HG03103 (cell line): ENCODE measurements around the gene ZNF45.
"Not testable (repeated sequence)": the region's sequence is repeated elsewhere in the genome, so short reads cannot be mapped to it uniquely, and the experiment has no call there.

Experiments used
- ATAC-seq: cut with Tn5 transposase; IDR thresholded peaks from one replicate; pipeline ENCODE4 v1.9.1; 2021; ENCODE audit warnings: low read depth; ENCODE audit not compliant: unreplicated experiment

Gene ZNF45

DNA sequence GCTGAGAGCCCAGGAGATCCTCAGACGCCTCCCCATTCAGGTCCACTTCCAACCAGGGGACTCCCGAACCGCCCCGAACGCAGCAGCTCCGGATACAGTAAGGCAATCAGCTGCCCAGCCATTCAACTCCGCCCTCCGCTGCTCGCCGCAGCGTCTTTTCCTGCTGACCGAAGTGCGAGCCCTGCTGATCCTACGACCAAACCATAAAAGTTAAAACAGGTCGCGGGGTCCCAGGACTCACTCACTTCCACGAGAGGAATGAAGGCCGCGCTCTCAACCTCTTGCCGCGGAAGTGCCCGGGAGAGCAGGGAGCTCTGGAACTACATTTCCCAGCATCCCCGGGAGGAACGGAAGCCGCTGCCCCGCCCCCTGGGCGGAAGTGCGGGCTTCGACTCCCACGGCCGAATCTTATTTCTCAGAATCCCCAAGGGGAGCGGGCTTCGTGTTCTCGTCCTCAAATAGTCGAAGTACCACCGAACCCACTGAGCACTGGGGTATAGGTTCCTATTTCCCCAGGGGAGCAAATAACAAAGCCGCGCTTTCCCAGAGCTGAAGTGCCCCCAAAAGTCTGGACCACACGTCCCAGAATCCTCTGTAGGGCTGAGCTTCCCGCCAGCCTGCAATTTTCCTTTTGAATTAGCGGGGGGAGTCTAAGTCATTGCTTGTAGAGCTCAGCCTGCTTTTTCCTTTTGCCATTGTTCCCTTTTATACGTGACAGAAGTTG, at the start of gene ZNF45:
Gene ZNF45, minus strand, starts transcription at position 298 of the 724 bp plus-strand sequence. CDS start 13,097 bp downstream, outside the sequence.
- ATAC-seq: peak; percentile 88

DNA sequence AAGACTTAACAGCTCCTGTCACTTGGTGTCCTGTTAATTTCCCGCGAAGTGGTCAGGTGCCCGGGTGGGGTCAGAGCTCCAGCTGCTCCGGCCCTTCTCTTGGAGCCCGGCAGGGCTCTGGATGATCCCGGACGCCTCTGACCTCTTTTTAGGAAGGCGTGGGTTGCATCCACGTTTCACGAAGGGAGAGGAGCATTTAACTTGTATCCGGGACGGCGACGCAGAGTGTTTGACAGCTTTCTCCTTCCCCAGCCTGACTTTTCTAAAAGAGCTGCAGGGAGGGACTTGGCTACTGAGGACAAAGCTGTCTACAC, 49.6 kb upstream of the ZNF45 start:
- no peak for ATAC-seq

DNA sequence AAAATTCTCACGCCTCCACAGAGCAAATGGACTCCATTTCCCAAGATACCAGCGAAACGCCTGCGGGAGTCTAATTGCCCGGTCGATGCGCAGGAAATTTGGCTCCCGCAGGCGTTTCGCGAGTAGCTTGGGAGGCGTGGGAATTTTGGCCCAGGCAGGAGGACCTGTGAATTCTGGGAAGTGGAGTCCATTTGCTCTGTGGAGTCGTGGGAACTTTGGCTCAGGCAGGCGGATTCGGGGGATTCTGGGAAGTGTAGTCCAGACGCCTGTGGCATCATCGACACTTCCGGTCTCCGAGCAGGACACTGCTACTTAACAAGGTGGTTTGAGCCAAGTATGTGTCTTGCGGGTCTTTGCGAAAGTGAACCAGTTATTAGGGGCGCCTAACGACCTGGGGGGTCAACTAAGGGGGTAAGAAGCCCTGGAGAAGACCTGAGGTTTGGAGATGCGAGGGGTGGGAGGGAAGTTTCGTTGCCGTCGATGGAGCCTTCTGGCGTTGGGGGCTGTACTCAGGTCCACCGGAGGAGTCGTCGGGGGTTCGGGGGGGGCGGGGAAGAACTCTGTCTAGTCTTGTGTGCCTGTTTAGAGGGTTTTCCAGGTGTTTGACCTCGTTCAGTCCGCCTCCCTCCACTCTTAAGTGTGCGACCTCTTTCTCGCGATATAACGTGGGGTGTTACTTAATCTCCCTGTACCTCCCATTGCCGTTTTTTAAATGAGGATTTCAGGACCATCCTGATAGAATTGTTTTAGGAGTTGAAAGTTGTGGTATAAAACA, 49.0 kb upstream of the ZNF45 start, which contains the start of gene ZNF155:
Gene ZNF155, plus strand, starts transcription at position 277 of the 775 bp plus-strand sequence. CDS start 4,356 bp downstream, outside the sequence.
- peak; percentile 85 for ATAC-seq

DNA sequence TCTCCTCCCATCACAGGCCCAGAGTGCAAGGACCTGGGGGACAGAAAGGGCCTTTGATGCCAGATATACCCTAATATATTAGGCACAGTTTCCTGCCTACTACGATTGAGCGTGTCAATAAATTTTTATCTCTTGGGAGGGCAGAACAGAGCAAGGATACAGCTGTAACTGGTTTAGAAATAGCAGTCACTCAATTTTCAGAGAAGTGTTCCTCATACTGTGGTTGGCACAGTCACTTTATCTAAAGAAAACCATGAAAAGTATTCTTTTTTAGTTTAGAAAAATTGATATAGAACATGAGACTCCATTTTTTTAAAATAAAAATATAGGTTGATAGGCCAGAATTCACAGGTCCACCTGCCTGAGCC, 48.4 kb upstream of the ZNF45 start:
- ATAC-seq: no peak

DNA sequence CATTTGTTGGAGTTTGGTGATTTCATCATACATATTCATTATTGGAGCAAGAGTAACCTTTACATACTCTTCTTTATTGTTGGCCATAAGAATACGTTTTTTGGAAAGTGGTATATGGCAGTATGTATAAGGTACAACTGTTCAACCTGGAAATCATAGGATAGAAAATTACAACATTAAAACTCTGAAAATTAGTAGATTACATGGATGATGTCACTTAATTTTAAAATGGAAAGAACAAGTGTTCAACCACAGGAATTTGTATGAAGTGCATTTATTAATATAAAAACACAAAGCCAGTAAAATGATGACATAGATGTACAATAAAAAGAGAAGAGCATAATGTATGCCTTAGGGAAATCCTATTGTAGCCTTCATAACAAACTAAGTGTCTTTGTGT, 41.6 kb upstream of the ZNF45 start:
- no peak for ATAC-seq

DNA sequence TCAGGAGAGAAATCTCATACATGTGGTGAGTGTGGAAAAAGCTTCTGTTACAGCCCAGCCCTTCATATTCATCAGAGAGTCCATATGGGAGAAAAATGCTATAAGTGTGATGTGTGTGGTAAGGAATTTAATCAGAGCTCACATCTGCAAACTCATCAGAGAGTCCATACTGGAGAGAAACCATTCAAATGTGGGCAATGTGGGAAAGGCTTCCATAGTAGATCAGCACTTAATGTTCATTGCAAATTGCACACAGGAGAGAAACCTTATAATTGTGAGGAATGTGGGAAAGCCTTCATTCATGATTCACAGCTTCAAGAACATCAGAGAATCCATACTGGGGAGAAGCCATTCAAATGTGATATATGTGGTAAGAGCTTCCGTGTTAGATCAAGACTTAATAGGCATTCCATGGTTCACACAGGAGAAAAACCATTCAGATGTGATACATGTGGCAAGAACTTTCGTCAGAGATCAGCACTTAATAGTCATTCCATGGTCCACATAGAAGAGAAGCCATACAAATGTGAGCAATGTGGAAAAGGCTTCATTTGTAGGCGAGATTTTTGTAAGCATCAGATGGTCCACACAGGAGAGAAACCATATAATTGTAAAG, 31.1 kb upstream of the ZNF45 start:
- ATAC-seq: no peak

DNA sequence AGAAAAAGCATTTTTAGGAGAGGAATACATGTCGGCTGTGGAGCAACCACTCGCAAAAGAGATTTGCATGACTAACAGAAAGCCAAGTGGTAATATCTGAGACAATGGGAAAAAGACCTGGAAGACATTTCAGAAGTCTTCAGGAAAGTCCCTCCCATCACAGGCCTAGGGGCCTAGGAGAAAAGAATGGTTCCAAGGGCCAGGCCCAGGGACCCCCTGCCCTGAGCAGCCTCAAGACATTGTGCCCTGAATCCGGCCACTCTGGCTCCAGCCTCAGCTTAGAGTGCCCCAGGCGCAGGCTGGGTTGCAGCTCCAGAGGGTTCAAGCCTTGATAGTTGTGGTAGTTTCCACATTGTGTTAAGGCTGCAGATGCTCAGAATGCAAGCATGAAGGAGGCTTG, 25.3 kb upstream of the ZNF45 start:
- ATAC-seq: no peak

DNA sequence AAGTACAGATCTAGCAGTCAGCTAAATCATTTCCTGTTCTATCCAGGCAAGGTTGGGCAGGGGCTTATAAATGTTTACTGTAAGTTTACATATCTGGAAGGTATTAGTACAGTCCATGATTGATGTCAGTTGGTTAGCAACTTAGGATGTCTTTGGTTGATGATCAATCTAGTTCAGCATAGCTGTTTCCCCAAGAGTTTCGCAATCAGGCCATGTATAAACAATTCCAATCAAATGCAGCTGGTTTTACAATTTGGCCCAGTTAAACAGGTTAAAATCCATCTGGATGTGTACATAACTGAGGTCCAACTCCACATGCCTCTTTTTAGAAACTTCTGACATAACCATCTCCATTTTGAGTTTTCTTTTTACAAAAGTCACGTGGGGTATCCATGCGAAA, 22.8 kb upstream of the ZNF45 start:
- ATAC-seq: no peak

DNA sequence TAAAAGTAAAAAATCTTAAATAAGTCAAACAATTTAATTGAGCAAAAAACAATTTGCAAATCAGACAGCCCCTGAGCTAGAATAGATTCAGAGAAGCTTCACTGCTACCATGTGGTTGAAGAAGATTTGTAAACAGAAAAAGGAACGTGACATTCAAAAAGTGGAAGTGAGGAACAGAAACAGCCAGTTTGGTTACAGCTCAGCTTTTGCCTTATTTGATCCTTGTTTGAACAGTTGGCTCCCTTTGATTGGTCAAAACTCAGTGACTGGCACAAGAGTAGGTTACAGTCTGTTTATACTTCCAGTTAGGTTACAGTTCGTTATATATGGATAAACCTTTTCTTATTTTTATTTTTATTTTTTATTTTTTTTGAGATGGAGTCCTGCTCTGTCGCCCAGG, 21.7 kb upstream of the ZNF45 start:
- no peak for ATAC-seq

DNA sequence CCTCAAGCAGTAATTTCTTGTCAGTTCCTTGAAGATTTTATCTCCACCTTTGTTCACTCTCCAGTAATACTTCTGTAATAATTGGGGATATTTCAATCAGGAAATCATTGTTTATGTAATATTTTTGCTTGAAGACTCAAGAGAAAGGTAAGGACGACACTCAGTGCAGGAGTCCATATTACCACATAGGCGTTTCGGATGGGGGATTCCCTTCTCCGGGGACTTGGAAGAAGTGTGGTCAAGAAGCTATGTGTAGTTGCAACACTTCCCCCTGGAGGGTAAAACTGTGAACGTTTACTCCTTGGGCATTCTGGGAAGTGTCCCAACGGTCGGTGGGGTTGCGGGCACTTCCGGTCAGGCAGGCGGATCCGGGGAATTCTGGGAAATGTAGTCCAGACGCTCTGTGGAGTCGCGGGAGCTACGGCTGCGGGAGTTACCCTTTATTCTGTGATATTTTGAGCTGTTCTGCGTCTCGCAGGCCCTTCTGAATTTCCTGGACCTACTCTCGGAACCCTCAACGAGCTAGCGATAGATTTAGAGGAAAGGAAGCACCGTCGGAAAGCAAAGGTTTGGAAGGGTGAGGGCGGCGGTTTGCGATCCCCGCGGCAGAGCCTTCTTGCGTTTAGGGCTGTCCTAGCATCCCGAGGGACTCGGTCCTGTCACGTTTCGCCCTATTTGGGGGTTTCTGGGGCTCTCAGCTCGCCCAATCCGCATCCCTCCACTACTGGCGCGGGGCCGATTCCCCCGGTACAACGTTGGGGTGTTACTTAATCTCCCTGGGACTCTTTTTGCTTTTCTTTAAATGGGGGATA, 16.0 kb upstream of the ZNF45 start, which contains the start of gene ZNF221:
Gene ZNF221, plus strand, starts transcription at position 395 of the 812 bp plus-strand sequence. CDS start 11,499 bp downstream, outside the sequence.
- peak; percentile 78 for ATAC-seq

DNA sequence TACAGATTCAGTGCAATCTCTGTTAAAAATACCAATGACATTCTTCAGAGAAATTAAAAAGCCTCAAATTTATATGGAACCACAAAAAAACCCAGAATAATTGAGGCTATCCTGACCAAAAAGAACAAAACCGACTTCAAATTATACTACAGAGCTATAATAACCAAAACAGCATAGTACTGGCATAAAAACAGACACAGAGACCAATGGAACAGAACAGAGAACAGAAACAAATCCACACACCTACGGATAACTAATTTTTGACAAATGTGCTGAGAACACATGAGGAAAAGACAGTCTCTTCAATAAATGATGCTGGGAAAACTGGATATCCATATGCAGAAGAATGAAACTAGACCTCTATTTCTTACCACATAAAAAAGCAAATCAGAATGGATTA, 14.7 kb upstream of the ZNF45 start:
- not testable (repeated sequence) for ATAC-seq

DNA sequence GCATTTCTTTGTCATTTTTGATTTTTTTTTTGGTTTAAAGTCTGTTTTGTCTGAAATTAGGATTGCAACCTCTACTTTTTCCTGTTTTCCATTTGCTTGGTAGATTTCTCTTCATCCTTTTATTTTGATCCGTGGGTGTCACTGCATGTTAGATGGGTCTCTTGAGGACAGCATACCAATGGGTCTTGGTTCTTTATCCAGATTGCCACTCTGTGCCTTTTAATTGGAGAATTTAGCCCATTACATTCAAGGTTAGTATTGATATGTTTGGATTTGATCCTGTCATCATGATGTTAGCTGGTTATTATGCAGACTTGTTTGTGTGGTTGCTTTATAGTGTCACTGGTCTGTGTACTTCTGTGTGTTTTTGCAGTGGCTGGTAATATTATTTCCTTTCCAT, 12.3 kb upstream of the ZNF45 start:
- ATAC-seq: not testable (repeated sequence)

DNA sequence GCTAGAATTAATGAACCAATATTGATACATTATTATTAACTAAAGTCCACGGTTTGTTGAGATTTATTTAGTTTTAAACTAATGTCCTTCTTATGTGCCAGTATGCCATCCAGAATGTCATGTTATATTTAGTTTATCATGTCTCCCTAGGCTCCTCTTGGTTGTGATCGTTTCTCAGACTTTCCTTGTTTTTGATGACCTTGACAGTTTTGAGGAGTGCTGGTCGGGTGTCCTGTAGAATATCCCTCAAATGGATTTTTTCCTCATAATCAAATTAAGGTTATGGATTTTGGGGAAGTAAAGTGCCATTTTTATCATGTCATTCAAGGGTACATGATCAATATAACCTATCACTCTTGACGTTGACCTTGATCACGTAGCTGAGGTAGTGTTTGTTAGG, 6.1 kb upstream of the ZNF45 start:
- no peak for ATAC-seq

DNA sequence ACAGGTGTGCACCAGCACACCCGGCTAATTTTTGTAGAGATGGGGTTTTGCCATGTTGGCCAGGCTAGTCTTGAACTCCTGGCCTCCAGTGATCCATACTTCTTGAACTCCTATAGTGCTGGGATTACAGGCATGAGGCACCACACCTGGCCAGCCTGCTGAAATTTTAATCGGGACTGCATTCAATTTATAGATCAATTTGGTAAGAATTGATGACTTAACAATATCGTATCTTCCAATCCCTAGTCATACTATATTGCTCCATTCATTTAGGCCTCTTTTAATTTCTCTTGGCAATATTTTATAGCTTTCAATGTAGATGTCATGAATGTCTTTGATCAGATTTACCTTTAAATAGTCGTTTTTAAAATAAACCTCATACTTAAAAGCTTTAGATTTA, 5.6 kb upstream of the ZNF45 start:
- no peak for ATAC-seq

DNA sequence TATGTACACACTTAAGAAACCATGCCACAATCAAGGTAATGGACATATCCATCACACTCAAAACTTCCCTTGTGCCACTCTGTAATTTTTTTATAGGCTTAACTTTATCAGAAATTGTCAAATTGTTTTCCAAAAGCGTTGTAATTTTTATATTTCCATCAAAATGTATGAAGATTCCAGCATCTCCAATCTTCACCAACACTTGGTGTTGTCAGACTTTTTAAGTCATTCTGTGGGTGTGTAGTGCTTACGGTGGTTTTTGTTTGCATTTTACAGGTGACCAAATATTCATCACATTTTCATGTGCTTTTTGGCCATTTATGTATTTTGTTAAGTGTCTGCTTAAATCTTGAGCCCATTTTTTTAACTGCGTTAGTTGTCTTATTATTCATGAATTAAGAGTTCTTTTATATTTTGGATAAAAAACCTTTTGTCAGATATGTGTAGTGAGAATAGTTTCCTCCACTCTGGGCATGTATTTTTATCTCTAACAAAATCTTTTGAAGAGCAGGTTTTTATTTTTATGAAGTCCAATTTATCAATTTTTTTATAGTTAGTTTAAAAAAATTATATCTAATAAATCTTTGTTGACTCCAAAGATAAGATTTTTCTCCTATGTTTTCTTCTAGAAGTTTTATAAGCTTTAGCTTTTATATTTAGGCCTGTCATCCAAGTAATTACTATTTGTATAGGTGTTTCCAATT, 4.6 kb upstream of the ZNF45 start:
- no peak for ATAC-seq

DNA sequence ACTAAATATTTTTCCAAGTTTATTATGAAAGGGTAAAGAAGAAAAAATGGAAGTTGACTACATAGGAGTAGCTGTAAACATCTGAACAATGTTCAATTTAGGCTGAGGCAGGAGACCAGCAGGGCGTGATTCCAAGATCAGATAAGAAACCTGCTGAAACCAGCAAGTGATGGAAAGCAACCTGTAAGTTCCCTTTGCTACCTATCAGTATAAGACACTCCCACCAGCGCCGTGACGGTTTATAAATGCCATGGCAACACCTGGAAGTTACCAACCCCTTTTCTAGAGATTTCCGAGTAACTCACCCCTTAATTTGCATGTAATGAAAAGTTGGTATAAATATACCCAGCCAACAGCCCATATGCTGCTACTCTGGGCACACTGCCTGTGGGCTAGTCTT, 1.1 kb upstream of the ZNF45 start:
- ATAC-seq: no peak

DNA sequence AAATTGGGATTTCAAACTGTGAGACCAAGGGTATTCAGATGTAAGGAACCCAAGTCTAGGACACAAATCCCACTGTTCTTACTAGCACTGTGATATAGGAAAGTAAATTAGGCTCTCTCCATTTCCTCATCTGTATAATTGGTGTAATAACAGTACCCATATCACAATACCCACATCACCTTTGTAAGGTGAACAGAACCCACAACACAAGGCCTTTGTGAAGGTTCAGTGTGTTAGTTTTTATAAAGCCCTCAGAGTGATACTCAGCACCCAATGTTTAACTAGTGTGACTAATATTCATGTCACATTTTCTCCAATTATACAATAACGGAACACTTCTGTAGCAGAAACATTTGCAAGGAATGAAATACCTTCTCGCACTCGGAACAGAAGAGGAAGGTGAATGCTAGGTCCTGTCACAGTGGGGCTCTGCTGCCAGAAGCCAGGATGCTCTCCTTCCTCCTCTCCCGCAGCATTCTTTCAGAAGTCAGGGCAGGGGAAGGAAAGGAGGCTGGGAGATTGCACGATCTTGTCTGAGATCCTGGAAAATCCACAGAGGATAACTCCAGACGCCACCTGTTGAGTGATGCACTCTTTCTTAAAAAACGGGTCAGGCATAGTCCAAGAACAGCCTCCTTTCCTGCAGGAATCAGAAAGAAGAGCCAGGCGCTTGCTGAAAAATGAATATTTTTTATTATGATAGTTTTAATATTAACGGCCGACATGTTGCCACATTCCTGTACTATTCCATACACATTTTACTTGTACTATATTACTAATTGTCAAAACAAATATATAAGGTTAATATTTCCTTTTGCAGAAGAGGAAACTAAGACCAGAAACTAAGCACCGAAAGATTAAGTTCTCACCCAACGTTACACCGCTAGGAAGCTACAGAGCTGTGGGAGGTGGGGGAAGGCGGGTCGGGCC, 762 bp downstream of the ZNF45 start:
- ATAC-seq: no peak

DNA sequence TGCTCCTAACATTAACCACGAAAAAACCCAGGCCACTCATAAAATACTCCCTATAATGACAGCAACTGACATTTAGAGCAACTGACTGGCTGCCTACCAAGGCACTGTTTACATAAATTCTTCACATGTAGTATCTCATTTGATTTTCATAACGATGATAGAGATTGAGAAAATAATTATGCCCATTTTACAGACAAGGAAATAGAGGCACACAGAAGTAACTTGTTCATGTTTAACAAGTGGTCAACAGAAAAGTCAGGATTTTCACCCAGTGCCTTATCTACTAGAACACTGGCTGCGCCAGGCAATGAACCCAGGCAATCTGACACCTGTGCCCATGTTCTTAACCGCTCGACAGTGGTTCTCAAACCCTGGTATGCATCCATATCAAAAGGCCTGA, 6.3 kb downstream of the ZNF45 start:
- no peak for ATAC-seq

DNA sequence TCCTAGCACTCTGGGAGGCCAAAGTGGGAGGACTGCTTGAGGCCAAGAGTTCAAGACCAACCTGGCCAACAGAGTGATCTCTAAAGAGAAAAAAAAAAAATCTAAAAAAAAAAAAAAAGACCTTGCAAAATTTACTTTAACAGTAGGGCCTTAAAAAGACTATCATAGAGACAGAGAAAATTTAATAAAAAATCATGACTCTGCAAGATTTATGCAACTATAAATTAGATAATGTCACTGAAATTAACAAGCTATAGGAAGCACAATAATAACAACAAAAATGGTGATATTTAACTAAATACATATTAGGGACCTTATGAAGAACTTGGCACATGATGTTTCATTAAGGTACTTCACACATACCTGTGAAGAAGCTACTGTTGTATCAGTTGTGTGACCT, 11.2 kb downstream of the ZNF45 start:
- ATAC-seq: no peak
